Spleen (tissue), 11 donors: ENCODE data around the gene NME4. TPM values are rescaled to one million over a fixed set of nuclear protein-coding genes. Genes with fewer than 3 reads are reported as not detected.

Experiments
- DNase-seq: peaks from one replicate; pipeline ENCODE4 v3.0.0-alpha.2; 2020
- H3K27ac ChIP-seq, 8 donors: fragments of 200-600 bp; sonication (generic) in 7 of 8; 1 replicate in 4 of 8; 2 replicates in 4 of 8; pipeline versions ENCODE4 v1.5.0 to v1.8.0; 2016 to 2021; ENCODE audit warnings: inconsistent platforms in 4 of 8, mild to moderate bottlenecking in 4 of 8, moderate library complexity in 1 of 8
- H3K27me3 ChIP-seq, 7 donors: fragments of 200-600 bp; sonication (generic) in 6 of 7; replicated peaks in 1 of 7; 1 replicate in 4 of 7; 2 replicates in 3 of 7; pipeline versions ENCODE4 v1.5.0 to v1.8.0; 2016 to 2021; ENCODE audit warnings: inconsistent platforms in 3 of 7, mild to moderate bottlenecking in 1 of 7
- H3K36me3 ChIP-seq, 6 donors: fragments of 200-600 bp; sonication (generic) in 5 of 6; 1 replicate in 4 of 6; 2 replicates in 2 of 6; pipeline versions ENCODE4 v1.5.0 to v1.8.0; 2016 to 2021; ENCODE audit warnings: inconsistent platforms in 2 of 6
- H3K4me1 ChIP-seq, 6 donors: fragments of 200-600 bp; sonication (generic) in 5 of 6; 1 replicate in 3 of 6; 2 replicates in 3 of 6; pipeline versions ENCODE4 v1.5.0 to v1.8.0; 2016 to 2021; ENCODE audit warnings: inconsistent platforms in 3 of 6
- H3K4me3 ChIP-seq, 8 donors: fragments of 200-600 bp; sonication (generic) in 7 of 8; 1 replicate in 4 of 8; 2 replicates in 4 of 8; pipeline versions ENCODE4 v1.5.0 to v1.8.0; 2016 to 2021; ENCODE audit warnings: inconsistent platforms in 4 of 8, mild to moderate bottlenecking in 4 of 8, moderate library complexity in 2 of 8
- H3K9me3 ChIP-seq, 8 donors: fragments of 200-600 bp; sonication (generic) in 7 of 8; 1 replicate in 4 of 8; 2 replicates in 4 of 8; pipeline versions ENCODE4 v1.5.0 to v1.8.0; 2016 to 2021; ENCODE audit warnings: inconsistent platforms in 4 of 8
- CTCF ChIP-seq, 11 experiments: fragments of 200-600 bp in 7 of 11; fragments of 450-650 bp in 4 of 11; sonication (generic) in 4 of 11; IDR thresholded peaks in 8 of 11; conservative IDR thresholded peaks in 3 of 11; 1 replicate in 7 of 11; 2 replicates in 4 of 11; pipeline versions ENCODE4 v1.4.0 to v1.8.0; 2016 to 2021; ENCODE audit warnings: antibody characterized with exemption in 11 of 11, inconsistent platforms in 4 of 11, mild to moderate bottlenecking in 1 of 11
- POLR2A ChIP-seq, 3 donors: fragments of 450-650 bp; IDR thresholded peaks; one replicate each; pipeline ENCODE4 v1.5.1; 2017; ENCODE audit warnings: antibody characterized with exemption in 3 of 3, mild to moderate bottlenecking in 1 of 3
- POLR2AphosphoS5 ChIP-seq, 3 donors: sonication (generic); formaldehyde crosslinking; IDR thresholded peaks; one replicate each; pipeline ENCODE4 v1.5.1; 2017; ENCODE audit warnings: antibody characterized with exemption in 3 of 3
- WGBS, 5 donors: extraction: QIAGEN DNeasy Blood & Tissue Kit in 3 of 5; methylation state at CpG; one replicate each; pipeline versions ENCODE4 v1.1.5 to v1.1.7; 2013 to 2018; 5-methylcytosine and 5-hydroxymethylcytosine counted together
- intact Hi-C: fragments of 100-400 bp; cut with DNase I; formaldehyde crosslinking; loops from one replicate; pipeline ENCODE4 v1.15.0; 2023; ENCODE audit warnings: low total_unique reads
- polyA plus RNA-seq, 3 donors: library from polyadenylated mRNA; stranded (reverse); fragments of 200-250 nt; gene quantifications; one replicate each; pipeline ENCODE4 v1.2.1, GENCODE V29; 2013
- total RNA-seq, 7 donors: library from RNA; depleted of rRNA in 3 of 7; stranded (reverse); fragments of >200 nt in 3 of 7; fragmentation: NEBNext Ultra II Directional in 4 of 7; extraction: Animal tissue kit (Norgen Biotek cat#: 25700) in 4 of 7; gene quantifications; one replicate each; pipeline versions ENCODE4 v1.1.0 to v1.2.1, GENCODE V29; 2016 to 2021
- donor health status: healthy with polysubstance abuse.
- donor health status: DM: no; HTN: no; CAD: no; lungs with moderate emphysema.
- donor health status: DM: no; HTN: no; CAD: no.
- donor health status: Bipolar disorder and iron deficiency.
- donor health status: healthy.
- donor health status: DM: no; HTN: no; CAD: no.
- donor health status: DM: yes; HTN: yes; CAD: no.

The NME4 gene
- total and polyA plus RNA-seq, 10 donors = 27.3 to 75.8 (median 55.8) TPM

DNA sequence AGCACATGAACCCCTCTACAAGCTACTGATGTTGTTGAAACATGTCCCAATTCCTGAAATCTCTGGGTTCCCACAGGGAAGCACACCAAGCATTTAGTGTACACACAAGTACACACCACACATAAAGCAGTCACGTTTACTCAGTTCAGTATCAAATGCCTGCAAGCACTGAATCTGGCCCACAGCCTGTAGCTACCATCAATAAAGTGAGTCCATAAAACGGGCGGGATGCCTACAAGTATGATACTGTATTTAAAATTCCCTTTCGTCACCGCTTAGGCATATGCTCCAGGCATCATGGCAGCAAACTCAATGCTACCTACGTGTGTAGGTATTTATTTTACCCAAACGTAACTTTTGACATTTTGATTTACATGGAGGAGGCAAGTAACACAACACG lies 46.8 kb upstream of the NME4 start:
- H3K27ac ChIP-seq = no peak overlapping the region
- no peaks in the 10 kb centered on the region for H3K9me3 ChIP-seq
- WGBS, 5 donors = 85 to 98% (median 88%) methylated on average over 8 of the region's 8 CpGs
- no peak for DNase-seq
- intact Hi-C loops = loop anchor here (10.0 kb wide), 1 partner anchor 115 kb away; the partner anchor contains the start of gene FAM234A
- TF ChIP-seq POLR2AphosphoS5 (IDR thresholded peaks at IDR 0.05) = no peak
- no peak for TF ChIP-seq POLR2A (IDR thresholded peaks at IDR 0.05)
- TF ChIP-seq CTCF (IDR thresholded peaks at IDR 0.05 in 8 of 11, conservative IDR thresholded peaks at IDR 0.05 in 3 of 11) = no peak
- peaks cover 0 to 38% (median 19%) of the 10 kb centered on the region in 6 donors for H3K36me3 ChIP-seq
- peaks cover 15 to 90% (median 61%) of the 10 kb centered on the region in 6 donors for H3K4me1 ChIP-seq
- no peaks in the 10 kb centered on the region for H3K27me3 ChIP-seq
- no peak overlapping the region for H3K4me3 ChIP-seq

GRCh38 chr16:351804-352520 lies 45.0 kb upstream of the NME4 start:
- H3K36me3 ChIP-seq = peaks cover 0 to 20% (median 5%) of the 10 kb centered on the region in 6 donors
- no peaks in the 10 kb centered on the region for H3K9me3 ChIP-seq
- peak; percentile 93 for DNase-seq
- WGBS, 5 donors = 0 to 1% (median 1%) methylated on average over 6 to 95 of the region's 95 CpGs
- no peaks in the 10 kb centered on the region for H3K27me3 ChIP-seq
- peaks cover 15 to 85% (median 50%) of the 10 kb centered on the region in 6 donors for H3K4me1 ChIP-seq
- TF ChIP-seq POLR2A (IDR thresholded peaks at IDR 0.05) = no peak
- TF ChIP-seq POLR2AphosphoS5 (IDR thresholded peaks at IDR 0.05) = no peak
- no peak for TF ChIP-seq CTCF (IDR thresholded peaks at IDR 0.05 in 8 of 11, conservative IDR thresholded peaks at IDR 0.05 in 3 of 11)
- H3K27ac ChIP-seq = peak overlapping the region in 7 of 8 donors; percentile 39 to 88 (median 67)
- H3K4me3 ChIP-seq = peak overlapping the region; percentile 37 to 87 (median 66)
- intact Hi-C loops = loop anchor here (10.0 kb wide), 1 partner anchor 117 kb away; the partner anchor contains the start of gene FAM234A

DNA sequence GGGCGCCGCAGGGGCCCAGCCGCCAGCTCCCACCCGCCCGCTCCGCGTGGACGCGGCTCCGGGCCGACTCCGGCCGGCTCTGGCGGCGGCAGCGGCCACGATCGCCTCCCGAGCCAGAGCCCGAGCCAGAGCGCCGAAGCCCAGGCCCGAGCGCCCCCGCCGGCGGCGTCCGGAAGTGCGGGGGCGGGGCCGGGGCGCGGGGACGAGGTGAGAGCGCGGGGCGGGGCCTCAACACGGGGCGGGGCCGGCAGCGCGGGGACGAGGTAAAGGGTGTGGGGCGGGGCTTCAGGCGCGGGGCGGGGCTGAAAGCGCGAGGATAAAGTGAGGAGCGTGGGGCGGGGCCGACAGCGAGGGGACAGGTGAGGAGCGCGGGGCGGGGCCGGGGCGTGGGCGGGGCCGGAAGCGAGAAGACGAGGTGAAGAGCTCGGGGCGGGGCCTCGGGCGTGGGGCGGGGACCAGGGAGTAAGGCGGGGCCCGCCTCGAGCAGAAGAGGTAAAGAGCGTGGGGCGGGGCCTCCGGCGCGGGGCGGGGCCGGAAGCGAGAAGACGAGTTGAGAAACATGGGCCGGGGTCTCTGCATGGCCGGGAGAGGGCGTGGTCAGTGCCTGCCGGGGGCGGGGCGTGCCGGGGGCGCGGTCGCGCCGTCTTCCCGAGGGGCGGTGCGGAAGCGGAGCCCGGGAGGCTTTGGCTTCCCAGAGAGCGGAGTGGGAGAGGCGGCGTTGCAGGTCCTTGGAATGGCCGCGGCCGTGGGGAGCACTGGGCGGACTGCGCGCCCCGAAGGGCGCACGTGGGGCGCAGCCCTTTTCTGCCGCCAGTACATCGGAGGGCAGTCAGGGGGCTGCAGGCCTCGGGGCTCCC lies 44.2 kb upstream of the NME4 start, which contains the start of gene AXIN1:
TSS of gene AXIN1 (minus strand) at position 177 of the 857 bp plus-strand sequence. CDS start 5,698 bp downstream, outside the sequence.
- intact Hi-C loops = loop anchor here (10.0 kb wide), 1 partner anchor 118 kb away; the partner anchor contains the start of gene FAM234A
- 2 to 4% (median 2%) methylated on average over 75 to 113 of the region's 113 CpGs for WGBS, 5 donors
- peak within 1 kb of the TSS; percentile 42 to 88 (median 74) for H3K27ac ChIP-seq
- DNase-seq = peak; percentile 100
- peaks cover 0 to 13% (median 0%) of the 10 kb centered on the region in 6 donors for H3K36me3 ChIP-seq
- H3K4me3 ChIP-seq = peak within 1 kb of the TSS; percentile 37 to 87 (median 66)
- TF ChIP-seq CTCF (IDR thresholded peaks at IDR 0.05 in 8 of 11, conservative IDR thresholded peaks at IDR 0.05 in 3 of 11) = peak in 7 of 11 experiments; percentile 44 to 84 (median 72)
- TF ChIP-seq POLR2A (IDR thresholded peaks at IDR 0.05) = no peak
- peak; percentile 57 to 69 (median 63) for TF ChIP-seq POLR2AphosphoS5 (IDR thresholded peaks at IDR 0.05)
- no peaks in the 10 kb centered on the region for H3K27me3 ChIP-seq
- H3K4me1 ChIP-seq = peaks cover 15 to 76% (median 46%) of the 10 kb centered on the region in 6 donors
- H3K9me3 ChIP-seq = no peaks in the 10 kb centered on the region
